Activated naive CD8-positive, alpha-beta T cell (primary cell): Measurements from ENCODE around the gene GALR1.

Source experiments
- H3K27ac Mint-ChIP-seq: one replicate; pipeline ENCODE4 v1.8.0; 2021; ENCODE audit warnings: mixed read lengths
- H3K27me3 Mint-ChIP-seq: one replicate; pipeline ENCODE4 v1.8.0; 2021; ENCODE audit warnings: mixed read lengths
- H3K36me3 Mint-ChIP-seq: one replicate; pipeline ENCODE4 v1.8.0; 2021; ENCODE audit warnings: mixed read lengths
- H3K4me1 Mint-ChIP-seq: one replicate; pipeline ENCODE4 v1.8.0; 2021; ENCODE audit warnings: low read depth, mixed read lengths
- H3K4me3 Mint-ChIP-seq: one replicate; pipeline ENCODE4 v1.8.0; 2021; ENCODE audit warnings: mild to moderate bottlenecking, mixed read lengths
- H3K9me3 Mint-ChIP-seq: one replicate; pipeline ENCODE4 v1.8.0; 2021; ENCODE audit warnings: low read depth, mixed read lengths

The GALR1 gene

GRCh38 chr18:77249569-77250500 lies at the start of gene GALR1:
TSS of gene GALR1 (plus strand) at chr18:77249848. CDS start at chr18:77250549, 701 bp downstream.
- Mint-ChIP-seq H3K9me3 (peaks cover 10% of the 10 kb centered on the region), H3K4me3 (peak within 1 kb of the TSS; percentile 81), H3K4me1 (peaks cover 16% of the 10 kb centered on the region), H3K27me3 (peaks cover 44% of the 10 kb centered on the region), H3K27ac (peak within 1 kb of the TSS; percentile 11), H3K36me3 (peaks cover 7% of the 10 kb centered on the region)

- Mint-ChIP-seq H3K4me1 (no peaks in the 10 kb centered on the region), H3K9me3 (no peaks in the 10 kb centered on the region), H3K36me3 (no peaks in the 10 kb centered on the region), H3K27me3 (no peaks in the 10 kb centered on the region), H3K27ac (no peak overlapping the region), H3K4me3 (no peak overlapping the region)
Measured at GRCh38 chr18:77201506-77201905, 48.1 kb upstream of the GALR1 start.

GRCh38 chr18:77202329-77202728 lies 47.3 kb upstream of the GALR1 start:
- H3K27ac Mint-ChIP-seq: no peak overlapping the region
- no peaks in the 10 kb centered on the region for H3K36me3 Mint-ChIP-seq
- no peaks in the 10 kb centered on the region for H3K27me3 Mint-ChIP-seq
- H3K4me1 Mint-ChIP-seq: peaks cover 4% of the 10 kb centered on the region
- no peaks in the 10 kb centered on the region for H3K9me3 Mint-ChIP-seq
- no peak overlapping the region for H3K4me3 Mint-ChIP-seq

GRCh38 chr18:77203071-77203470 lies 46.6 kb upstream of the GALR1 start:
- no peaks in the 10 kb centered on the region for H3K9me3 Mint-ChIP-seq
- H3K36me3 Mint-ChIP-seq: no peaks in the 10 kb centered on the region
- H3K27me3 Mint-ChIP-seq: no peaks in the 10 kb centered on the region
- H3K27ac Mint-ChIP-seq: no peak overlapping the region
- peaks cover 9% of the 10 kb centered on the region for H3K4me1 Mint-ChIP-seq
- H3K4me3 Mint-ChIP-seq: no peak overlapping the region

GRCh38 chr18:77203851-77204250 lies 45.8 kb upstream of the GALR1 start:
- no peaks in the 10 kb centered on the region for H3K36me3 Mint-ChIP-seq
- no peak overlapping the region for H3K4me3 Mint-ChIP-seq
- H3K27ac Mint-ChIP-seq: no peak overlapping the region
- H3K9me3 Mint-ChIP-seq: no peaks in the 10 kb centered on the region
- no peaks in the 10 kb centered on the region for H3K27me3 Mint-ChIP-seq
- H3K4me1 Mint-ChIP-seq: peaks cover 16% of the 10 kb centered on the region

- no peaks in the 10 kb centered on the region for H3K36me3 Mint-ChIP-seq
- H3K27me3 Mint-ChIP-seq: no peaks in the 10 kb centered on the region
- H3K9me3 Mint-ChIP-seq: no peaks in the 10 kb centered on the region
- H3K27ac Mint-ChIP-seq: no peak overlapping the region
- H3K4me3 Mint-ChIP-seq: no peak overlapping the region
- peaks cover 30% of the 10 kb centered on the region for H3K4me1 Mint-ChIP-seq
Measured at GRCh38 chr18:77205769-77206168, 43.9 kb upstream of the GALR1 start.

GRCh38 chr18:77206676-77207374 lies 42.8 kb upstream of the GALR1 start:
- Mint-ChIP-seq H3K27ac (no peak overlapping the region), H3K9me3 (no peaks in the 10 kb centered on the region), H3K36me3 (no peaks in the 10 kb centered on the region), H3K4me1 (peaks cover 39% of the 10 kb centered on the region), H3K4me3 (no peak overlapping the region), H3K27me3 (no peaks in the 10 kb centered on the region)

GRCh38 chr18:77207540-77207939 lies 42.1 kb upstream of the GALR1 start:
- Mint-ChIP-seq H3K4me3 (peak overlapping the region; percentile 60), H3K27ac (peak overlapping the region; percentile 72)

GRCh38 chr18:77208964-77209363 lies 40.7 kb upstream of the GALR1 start:
- Mint-ChIP-seq H3K27ac (peak overlapping the region; percentile 98), H3K4me3 (peak overlapping the region; percentile 92), H3K9me3 (no peaks in the 10 kb centered on the region), H3K4me1 (peaks cover 39% of the 10 kb centered on the region), H3K36me3 (no peaks in the 10 kb centered on the region), H3K27me3 (no peaks in the 10 kb centered on the region)

More at GRCh38 chr18:77207540-77207939, 42.1 kb upstream of the GALR1 start:
- no peaks in the 10 kb centered on the region for H3K27me3 Mint-ChIP-seq
- H3K4me1 Mint-ChIP-seq: peaks cover 39% of the 10 kb centered on the region
- no peaks in the 10 kb centered on the region for H3K36me3 Mint-ChIP-seq
- no peaks in the 10 kb centered on the region for H3K9me3 Mint-ChIP-seq

- H3K27me3 Mint-ChIP-seq: no peaks in the 10 kb centered on the region
- peak overlapping the region; percentile 98 for H3K27ac Mint-ChIP-seq
- no peaks in the 10 kb centered on the region for H3K9me3 Mint-ChIP-seq
- H3K36me3 Mint-ChIP-seq: no peaks in the 10 kb centered on the region
- peaks cover 39% of the 10 kb centered on the region for H3K4me1 Mint-ChIP-seq
- H3K4me3 Mint-ChIP-seq: peak overlapping the region; percentile 92
Measured at GRCh38 chr18:77209587-77209986, 40.1 kb upstream of the GALR1 start.

GRCh38 chr18:77210249-77210648 lies 39.4 kb upstream of the GALR1 start:
- no peaks in the 10 kb centered on the region for H3K9me3 Mint-ChIP-seq
- no peaks in the 10 kb centered on the region for H3K27me3 Mint-ChIP-seq
- H3K36me3 Mint-ChIP-seq: no peaks in the 10 kb centered on the region
- peaks cover 39% of the 10 kb centered on the region for H3K4me1 Mint-ChIP-seq
- no peak overlapping the region for H3K27ac Mint-ChIP-seq
- no peak overlapping the region for H3K4me3 Mint-ChIP-seq

GRCh38 chr18:77218642-77219041 lies 31.0 kb upstream of the GALR1 start:
- no peaks in the 10 kb centered on the region for H3K9me3 Mint-ChIP-seq
- no peak overlapping the region for H3K27ac Mint-ChIP-seq
- H3K4me3 Mint-ChIP-seq: no peak overlapping the region
- H3K4me1 Mint-ChIP-seq: peaks cover 8% of the 10 kb centered on the region
- H3K36me3 Mint-ChIP-seq: no peaks in the 10 kb centered on the region
- no peaks in the 10 kb centered on the region for H3K27me3 Mint-ChIP-seq

- H3K36me3 Mint-ChIP-seq: no peaks in the 10 kb centered on the region
- no peaks in the 10 kb centered on the region for H3K9me3 Mint-ChIP-seq
- H3K4me1 Mint-ChIP-seq: peaks cover 11% of the 10 kb centered on the region
- no peak overlapping the region for H3K27ac Mint-ChIP-seq
- H3K4me3 Mint-ChIP-seq: no peak overlapping the region
- H3K27me3 Mint-ChIP-seq: no peaks in the 10 kb centered on the region
Measured at GRCh38 chr18:77220726-77221125, 28.9 kb upstream of the GALR1 start.

GRCh38 chr18:77222464-77222863 lies 27.2 kb upstream of the GALR1 start:
- Mint-ChIP-seq H3K9me3 (no peaks in the 10 kb centered on the region), H3K27me3 (peaks cover 1% of the 10 kb centered on the region), H3K27ac (no peak overlapping the region), H3K4me1 (peaks cover 11% of the 10 kb centered on the region), H3K4me3 (no peak overlapping the region), H3K36me3 (no peaks in the 10 kb centered on the region)

GRCh38 chr18:77223221-77223639 lies 26.4 kb upstream of the GALR1 start:
- no peaks in the 10 kb centered on the region for H3K9me3 Mint-ChIP-seq
- H3K36me3 Mint-ChIP-seq: no peaks in the 10 kb centered on the region
- peak overlapping the region; percentile 56 for H3K27ac Mint-ChIP-seq
- no peak overlapping the region for H3K4me3 Mint-ChIP-seq
- peaks cover 11% of the 10 kb centered on the region for H3K4me1 Mint-ChIP-seq
- H3K27me3 Mint-ChIP-seq: peaks cover 1% of the 10 kb centered on the region
